ENCODE results near the gene EXD3. TPM values are rescaled to one million over a fixed set of nuclear protein-coding genes. Genes with fewer than 3 reads are reported as not detected.
"Not testable (repeated sequence)": the region's sequence is repeated elsewhere in the genome, so short reads cannot be mapped to it uniquely, and the experiment has no call there.

Gene EXD3
- total RNA-seq, 1 experiment from 2014 or later, result 4.0 TPM

DNA sequence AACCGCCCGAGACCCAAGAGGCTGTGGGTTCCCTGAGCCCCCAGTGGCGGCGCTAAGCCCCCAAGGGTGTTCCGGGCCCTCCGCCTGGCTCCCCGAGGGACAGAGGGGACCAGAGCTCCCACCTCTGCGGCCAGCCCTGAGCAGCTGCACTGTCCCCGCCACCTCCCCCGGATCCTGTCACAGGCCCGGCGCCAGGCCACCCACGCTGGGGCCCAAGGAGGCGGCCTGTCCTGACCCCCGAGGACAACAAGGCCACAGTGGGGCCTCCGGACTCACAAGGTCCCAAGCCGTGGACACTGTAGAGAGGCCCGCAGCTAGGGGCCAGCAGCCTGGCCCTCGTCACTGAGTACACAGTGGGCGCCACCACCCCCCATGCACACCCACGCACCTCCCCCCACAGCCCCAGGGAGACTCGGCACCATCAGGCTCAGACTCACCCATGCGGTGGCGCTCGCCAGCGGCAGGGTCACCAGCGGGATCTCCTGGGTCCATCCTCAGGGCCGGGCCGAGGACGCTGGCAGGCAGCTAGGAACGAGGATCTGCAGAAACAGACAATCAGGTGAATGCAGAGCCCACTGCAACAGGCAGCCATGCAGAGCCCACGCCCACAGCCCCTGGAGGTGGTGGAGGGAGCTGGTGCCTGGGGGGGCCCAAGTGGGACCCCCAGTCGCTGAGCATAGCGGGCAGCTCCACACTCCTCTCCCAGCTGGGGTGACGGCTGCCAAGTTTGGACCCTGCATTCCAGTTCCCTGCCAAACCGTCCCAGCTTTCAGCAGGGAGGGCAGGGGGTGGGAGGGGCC is 27.9 kb downstream of the EXD3 start:
- DNase-seq (ENCODE audit: low read depth), result no peak

DNA sequence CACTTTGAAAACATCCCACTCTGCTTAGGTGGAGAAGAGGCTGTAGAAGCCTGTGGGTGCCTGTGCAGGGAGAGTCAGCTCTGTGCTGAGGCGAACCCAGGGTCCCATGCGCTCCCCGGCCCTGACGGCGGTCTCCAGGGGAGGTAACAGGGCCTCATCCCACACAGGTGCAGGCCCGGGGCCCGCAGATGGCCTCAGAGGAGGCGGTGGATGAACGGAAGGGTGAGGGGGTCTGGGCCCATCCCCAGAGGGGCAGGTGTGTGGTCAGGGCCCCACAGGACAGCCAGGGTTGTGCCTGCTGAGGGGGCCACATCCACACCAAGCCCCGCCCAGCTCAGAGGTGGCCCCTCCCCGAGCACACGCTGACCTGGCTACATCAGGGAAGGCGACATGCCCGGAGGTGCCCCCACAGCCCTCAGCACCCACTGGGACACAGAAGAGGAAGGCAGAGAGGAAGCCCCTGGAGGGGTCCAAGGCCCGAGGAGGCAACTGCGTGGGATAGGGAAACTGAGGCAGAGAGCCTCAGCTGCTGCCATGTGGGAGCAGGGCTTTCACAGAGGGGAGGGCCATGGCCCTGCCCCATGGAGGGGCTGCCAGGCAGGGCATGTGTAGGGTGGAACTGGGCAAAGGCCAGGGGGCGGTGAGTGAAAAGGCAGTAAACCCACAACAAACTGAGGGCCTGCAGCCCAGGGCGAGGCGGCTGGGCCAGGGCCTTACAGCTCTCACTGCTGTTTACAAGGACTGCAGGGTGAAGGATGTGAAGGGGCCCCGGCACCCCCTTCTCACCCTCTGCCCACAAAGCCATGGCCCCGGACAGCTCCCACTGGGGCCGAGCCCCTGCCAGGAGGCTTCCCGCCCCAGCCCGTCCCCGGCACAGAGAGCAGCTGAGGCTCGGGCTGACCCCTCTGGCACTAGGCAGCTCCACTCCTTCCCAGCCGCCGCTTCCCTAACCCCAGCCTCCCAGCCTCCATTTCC is 29.5 kb downstream of the EXD3 start:
- no peak for DNase-seq (ENCODE audit: low read depth)

DNA sequence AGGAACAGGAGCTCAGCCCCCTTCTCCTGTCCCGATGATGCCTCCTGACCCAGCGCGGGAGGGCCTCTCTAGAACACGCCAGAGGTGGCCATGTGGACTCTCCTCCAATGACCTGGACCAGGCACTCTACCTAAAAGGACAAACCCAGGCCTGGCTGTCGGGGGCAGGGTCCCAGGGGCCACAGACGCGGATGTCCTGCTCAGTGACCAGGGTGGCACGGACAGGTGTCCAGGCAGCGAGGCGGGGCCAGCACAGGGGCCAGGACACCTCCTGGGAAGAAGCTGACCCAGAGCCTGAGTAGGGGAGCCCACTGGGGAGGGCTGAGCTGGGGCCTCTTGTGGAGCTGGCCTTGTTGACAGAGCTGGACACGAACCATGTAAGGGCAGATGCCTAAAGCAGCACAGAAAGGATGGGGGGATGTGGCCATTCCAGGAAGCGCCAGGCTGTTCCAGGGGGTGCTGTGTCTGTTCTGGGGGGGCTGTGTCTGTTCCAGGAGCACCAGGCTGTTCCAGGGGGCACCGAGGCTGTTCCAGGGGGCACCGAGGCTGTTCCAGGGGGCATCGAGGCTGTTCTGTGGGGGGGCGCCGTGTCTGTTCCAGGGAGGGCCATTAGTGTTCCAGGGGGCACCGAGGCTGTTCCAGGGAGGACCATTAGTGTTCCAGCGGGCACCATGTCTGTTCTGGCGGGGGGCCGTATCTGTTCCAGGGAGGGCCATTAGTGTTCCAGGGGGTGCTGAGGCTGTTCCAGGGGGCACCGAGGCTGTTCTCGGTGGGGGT is 30.5 kb downstream of the EXD3 start:
- DNase-seq (ENCODE audit: low read depth), result no peak

DNA sequence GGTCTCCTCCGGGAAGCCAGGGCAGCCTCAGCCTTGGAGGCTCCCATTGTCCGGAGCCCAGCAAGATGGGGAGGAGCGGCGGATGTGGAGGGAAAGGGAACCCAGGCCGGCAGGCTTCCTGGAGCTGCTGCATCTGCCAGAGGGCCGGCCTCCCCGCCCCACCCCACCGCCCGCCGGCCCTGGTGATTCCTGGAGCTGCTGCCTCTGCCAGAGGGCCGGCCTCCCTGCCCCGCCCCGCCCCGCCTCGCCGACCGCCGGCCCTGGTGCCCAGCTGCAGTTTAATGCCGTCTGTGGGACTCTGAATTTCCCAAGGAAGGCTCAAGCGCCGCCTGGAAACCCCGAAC is 31.6 kb downstream of the EXD3 start:
- no peak for DNase-seq (ENCODE audit: low read depth)

DNA sequence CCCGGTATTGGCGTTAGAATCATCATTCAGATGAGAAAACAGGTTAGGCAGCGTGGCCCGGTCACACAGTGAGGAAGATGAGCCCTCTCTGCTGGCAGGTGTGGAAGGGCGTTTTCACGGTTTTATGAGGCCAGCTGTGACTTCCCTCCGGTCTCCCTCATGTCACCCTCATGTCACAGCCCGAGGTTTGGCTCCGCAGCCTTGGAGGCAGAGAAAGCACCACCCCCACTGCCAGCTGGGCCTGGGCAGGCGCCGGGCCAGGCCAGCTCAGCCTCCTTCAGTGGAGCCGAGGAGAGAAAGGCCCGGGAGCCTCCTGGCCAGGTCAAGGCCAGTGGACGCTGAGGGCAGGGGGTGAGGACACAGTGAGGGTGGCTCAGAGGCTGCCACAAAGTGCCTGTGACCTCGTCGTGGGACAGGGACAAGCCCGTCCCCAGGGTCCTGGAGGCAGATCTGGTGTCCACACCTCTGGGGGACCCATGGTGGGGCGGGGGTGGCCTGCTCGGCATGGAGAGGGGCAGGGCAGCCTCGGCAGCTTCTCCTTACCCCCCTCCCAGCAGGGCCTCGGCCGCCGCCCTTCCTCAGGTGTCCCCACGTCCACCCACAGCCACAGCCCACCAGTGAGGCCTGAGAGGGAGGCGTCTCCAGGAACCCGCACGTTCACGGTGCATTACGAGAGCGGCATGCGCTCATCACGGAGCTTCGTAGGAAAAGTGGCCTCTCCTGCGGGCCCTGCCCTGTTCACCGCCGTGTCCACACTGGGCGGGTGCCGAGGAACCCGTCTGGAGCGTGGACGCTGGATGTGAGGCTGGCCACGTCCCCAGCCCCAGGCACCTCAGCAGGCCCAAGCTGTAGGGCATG is 32.2 kb downstream of the EXD3 start:
- no peak for DNase-seq (ENCODE audit: low read depth)

DNA sequence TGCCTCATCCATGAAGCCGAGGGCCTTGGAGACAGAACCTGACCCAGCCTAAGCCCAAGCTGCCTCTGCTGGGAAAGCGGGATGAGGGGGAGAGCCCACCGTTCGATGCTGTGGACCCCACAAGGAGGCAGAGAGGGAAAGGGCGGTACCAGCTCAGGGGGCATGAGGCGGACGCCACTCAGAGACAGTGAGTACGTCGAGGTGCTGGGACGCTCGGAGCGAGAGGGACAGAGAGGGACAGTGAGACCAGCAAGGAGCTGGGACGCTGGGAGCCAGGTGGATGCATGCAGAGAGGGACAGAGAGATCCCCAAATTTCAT is 33.6 kb downstream of the EXD3 start:
- no peak for DNase-seq (ENCODE audit: low read depth)

DNA sequence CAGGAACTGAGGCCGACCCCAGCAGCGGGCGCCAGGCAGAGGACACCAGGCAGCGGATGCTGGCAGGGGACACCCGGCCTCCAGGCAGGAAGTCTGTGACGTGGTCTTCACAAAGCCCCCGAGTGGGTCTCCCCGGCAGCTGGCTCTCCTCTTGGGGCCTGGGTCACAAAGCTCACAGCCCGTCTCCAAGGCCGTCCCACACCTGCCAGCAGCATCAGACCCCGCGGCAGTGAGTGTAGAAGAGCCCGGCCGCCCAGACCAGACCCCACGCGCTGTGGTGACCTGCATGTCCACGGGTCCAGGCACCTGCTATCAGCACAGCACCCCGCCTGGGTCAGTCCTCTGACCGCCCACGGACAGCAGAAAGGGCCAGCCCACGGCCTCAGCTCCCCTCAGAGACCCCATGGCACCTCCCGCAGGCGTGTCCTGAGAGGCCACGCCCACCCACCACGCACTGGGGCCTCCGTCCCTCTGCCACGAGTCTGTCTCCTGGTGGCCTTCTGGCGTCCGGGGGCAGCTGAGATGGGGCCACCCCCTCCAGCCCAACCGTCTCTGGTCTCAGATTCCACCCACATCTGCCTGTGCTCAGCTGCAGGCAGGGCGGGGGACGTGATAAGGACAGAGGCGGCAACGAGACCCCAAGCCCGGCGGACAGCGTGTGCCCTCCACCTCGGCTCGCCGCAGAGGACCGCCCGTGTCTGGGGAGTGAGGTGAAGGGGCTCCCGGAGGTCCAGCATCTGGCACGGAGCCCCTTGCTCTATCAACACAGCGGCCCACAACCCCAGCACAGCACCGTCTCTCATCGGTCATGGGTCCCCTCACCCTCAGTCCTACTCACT is 34.2 kb downstream of the EXD3 start:
- no peak for DNase-seq (ENCODE audit: low read depth)

DNA sequence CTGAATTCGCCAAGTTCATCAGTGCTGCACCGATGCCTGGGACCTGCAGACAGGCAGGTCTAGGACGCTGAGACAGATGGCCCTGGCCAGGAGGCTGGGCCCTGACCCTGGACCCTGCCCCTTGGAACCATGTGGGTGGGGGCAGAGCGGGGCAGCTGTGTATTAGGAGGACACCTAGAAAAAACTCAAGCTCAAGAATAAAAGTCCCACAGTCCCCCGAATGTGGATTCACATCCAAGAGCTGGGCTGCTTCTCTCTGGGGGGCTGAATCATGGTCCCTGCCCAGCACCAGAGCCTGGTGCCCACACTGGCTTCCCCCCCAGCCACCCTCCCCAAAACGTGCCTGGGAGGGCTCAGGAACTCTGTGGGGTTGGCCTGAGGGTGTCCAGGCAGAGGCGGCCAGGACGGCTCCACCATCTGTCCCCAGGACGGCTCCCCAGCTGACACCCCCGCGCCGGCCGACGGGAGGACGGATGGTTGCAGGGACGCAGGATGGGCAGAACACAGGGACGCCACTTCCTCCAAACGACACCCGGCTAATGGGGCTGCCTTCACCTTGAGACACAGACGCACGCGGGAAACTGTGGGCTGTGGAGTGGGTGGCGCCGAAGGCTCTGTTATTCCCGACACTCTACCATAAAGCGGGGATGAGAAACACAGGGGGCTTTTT is 34.9 kb downstream of the EXD3 start:
- no peak for DNase-seq (ENCODE audit: low read depth)

DNA sequence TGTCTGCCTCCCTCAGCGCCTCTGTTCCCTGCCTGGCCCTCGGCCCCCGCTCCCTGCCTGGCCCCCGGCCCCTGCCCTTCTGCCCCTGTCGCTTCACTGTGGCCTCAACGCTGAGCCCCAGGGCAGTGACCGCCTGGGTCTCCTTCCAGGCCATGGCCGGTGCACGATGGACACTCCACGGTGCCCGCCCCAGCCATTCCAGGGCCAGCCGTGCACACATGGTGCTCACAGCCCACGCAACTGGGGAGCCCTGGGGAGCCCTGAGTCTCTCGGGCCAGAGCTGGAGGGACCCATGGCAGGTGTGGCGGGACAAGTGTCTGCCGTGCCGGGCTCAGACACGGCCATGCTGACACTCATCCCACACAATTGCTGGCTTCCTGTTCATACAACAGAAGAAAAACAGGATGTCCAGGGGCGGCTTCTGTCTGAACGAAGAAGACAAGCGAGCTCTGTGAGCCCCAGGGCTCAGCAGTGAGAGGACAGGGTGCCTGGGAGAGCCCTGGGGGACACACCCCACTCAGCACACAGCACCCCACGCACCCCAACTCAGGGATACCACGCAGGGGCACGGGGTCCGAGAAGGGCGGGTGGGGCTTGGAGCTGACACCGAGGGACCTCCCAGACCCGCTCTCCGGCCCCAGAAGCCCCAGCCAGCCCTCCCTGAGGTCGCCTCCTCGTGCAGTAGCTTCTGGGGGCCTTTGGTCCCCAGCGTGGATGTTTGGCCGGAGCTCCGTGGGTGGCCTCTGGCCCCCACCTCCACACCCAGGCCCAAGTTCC is 35.7 kb downstream of the EXD3 start:
- no peak for DNase-seq (ENCODE audit: low read depth)

DNA sequence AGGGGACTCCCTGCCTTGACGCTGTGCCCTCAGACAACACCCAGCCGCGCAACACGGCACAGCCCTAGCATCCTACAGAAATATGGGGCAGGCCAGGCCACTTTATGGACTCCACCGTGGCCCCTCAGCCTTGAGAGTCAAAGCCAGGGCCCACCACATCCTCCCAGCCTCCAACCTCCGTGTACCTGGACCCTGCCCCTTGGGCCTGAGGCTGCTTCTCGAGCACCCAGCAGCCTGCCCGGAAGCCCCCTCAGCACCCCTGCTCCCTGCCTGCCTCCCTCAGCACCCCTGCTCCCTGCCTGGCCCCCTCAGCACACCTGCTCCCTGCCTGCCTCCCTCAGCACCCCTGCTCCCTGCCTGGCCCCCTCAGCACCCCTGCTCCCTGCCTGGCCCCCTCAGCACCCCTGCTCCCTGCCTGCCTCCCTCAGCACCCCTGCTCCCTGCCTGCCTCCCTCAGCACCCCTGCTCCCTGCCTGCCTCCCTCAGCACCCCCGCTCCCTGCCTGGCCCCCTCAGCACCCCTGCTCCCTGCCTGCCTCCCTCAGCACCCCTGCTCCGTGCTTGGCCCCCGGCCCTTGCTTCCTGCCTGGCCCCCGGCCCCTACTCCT is 36.4 kb downstream of the EXD3 start:
- DNase-seq (ENCODE audit: low read depth), result not testable (repeated sequence)

DNA sequence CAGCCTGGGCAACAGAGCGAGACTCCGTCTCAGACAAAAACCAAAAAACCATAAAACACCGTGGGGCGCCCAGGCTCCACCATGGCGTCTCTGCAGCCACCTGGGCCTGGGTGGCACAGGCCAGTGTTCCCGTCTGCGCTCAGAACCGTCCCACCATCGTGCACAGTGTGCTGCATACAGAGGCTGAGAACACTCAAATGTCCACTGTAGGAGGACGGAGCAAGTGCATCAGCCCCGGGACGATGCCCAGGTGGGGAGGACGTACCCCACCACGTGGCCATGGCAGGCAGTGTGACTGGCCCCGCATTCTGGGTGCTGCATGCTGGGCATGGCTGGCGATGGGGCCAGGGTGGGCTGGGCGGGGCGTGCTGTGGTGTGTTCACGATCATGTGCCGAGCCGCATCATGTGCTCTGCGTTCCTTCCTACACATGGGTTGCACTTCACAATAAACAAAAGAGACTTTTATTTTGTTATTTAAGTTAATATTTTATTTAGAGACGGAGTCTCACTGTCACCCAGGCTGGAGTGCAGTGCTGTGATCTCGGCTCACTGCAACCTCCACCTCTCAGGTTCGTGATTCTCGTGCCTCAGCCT is 37.8 kb downstream of the EXD3 start:
- DNase-seq (ENCODE audit: low read depth), result no peak

DNA sequence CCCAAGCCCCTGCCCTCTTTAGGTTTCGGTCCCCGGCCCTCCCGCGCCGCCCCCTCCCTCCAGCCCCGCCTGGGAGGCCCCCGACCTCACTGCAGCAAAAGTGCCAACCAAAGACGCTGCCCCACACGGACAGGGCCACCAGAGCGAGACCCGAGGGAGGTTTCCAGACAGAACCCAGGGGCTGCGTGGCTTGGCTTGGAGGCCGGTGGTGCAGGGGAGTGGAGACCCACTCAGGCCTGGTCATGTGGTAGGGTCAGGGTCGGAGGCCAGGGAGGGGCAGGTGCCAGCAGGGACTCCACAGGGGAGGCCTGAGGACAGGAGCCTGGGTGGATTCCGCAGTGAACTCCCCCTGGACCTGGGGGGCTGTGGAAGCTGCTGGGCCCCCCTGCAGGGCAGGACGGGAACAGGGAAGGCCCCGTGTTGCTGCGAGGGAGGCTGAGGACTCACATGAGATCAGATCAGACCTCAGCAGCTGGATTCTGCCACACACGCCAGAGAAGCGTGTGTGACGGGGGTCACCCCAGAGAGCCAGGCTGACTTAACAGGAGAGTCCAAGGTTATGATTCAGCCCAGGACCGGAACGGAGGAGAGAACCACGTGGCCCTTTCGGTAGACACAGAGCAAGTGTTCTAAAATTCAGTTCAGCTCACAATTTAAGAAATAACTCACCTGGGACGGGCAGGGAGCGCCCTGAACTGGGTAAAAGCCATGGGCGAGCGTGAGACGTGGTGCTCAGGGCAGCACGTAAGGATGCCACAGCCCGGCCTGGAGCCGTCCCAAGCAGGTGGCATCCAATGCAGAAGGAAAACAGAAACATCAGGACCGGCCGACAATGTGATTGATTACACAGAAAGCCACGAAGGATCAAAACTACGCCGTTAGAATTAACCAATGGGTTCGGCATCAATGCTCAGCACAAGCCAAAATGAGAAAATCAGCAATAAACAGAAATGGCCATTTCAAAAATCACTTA is 38.9 kb downstream of the EXD3 start:
- no peak for DNase-seq (ENCODE audit: low read depth)

DNA sequence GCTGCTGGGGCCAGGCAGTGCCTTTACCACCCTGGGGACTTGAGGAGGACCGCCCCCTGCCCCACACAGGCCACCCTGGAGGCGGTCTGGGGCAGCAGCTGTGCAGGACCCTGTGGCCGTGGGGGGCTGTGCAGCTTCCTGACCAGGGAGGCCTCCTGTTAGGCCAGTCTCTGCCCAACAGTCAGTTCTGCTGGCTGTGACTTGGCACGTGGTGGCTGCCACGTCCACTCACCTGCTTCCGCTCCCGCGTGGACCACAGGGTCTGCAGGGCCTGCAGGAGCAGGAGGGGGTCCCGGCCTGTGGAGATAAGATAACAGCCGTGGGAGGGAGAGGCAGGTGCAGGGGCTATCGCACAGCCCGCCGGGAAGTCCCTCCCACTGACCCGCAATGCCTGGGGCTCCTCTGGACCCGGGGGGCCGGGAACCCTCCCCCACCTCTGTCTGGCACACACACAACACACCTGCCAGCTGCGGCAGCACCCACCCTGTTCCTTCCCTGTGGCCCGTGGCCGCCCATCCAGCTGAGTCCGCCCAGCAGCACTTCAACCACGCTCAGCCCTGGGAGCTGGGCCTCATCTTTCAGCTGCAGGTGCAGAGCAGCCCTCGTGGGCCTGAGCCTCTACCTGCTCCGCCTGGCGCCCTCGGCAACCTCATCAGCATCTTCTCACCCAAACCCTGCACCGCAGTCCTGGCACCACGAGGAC is 39.7 kb downstream of the EXD3 start:
- DNase-seq (ENCODE audit: low read depth), result no peak

DNA sequence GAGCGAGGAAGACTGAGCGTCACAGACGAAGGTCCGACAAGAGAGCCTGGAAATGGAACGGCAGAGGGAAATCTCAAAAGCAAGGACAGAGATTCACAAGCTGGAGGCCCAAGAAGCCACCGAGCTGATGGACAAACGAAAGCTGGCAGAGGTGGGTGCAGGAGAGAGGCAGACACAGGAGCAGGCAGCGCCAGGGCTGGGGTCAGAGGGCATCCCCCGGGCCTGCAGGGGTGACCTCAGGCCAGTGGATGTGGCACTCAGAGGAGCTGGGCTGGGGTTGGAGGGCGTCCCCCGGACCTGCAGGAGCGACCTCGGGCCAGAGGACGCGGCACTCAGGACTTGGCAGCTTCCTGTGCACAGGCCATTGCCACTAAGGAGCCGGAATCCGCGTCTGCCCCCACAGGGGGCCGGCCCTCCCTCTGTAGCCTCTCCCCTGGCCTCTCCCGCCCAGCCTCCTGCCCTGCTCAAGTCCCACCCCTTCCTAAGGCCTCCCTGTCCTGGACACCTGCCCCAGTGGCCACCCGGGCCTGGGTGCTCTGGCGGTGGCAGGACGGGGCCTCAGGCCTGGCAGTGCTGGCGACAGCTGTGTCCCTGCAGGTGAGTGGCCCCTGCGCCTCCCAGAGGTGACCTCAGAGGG is 40.4 kb downstream of the EXD3 start:
- no peak for DNase-seq (ENCODE audit: low read depth)

Measured in LHCN-M2 (cell line).